GM12878 (cell line): ENCODE measurements around the gene UNK. TPM values are rescaled to one million over a fixed set of nuclear protein-coding genes. Genes with fewer than 3 reads are reported as not detected.

Experiments used
- ATAC-seq: fragments of 200-7000 bp; cut with Tn5 transposase; 3 replicates; pipeline ENCODE4 v1.9.1; 2020; ENCODE audit warnings: mild to moderate bottlenecking, moderate library complexity
- BruUV-seq: library from RNA; stranded (reverse); fragments of 400-500 nt; replicated peaks from 2 replicates; lab custom pipeline; 2021; lab: Mats Ljungman, UMichigan
- CTCF ChIA-PET: fragments of 300-600 bp; sonication (Branson Sonifier 250); formaldehyde crosslinking; extraction: SDS; loops from one replicate; lab custom pipeline; 2021; ENCODE audit warnings: inconsistent platforms; lab: Yijun Ruan, JAX
- POLR2A ChIA-PET: fragments of 350-600 bp; formaldehyde crosslinking; extraction: SDS; loops from one replicate; lab custom pipeline; 2021; ENCODE audit warnings: inconsistent platforms; lab: Charles Lee
- RAD21 ChIA-PET: fragments of 300-600 bp; sonication (Branson Sonifier 250); formaldehyde crosslinking; loops from one replicate; lab custom pipeline; 2023; ENCODE audit warnings: antibody characterized with exemption; ENCODE audit not compliant: unreplicated experiment; lab: Charles Lee
- SMC1A ChIA-PET: fragments of 300-600 bp; sonication (Branson Sonifier 250); formaldehyde crosslinking; loops from one replicate; lab custom pipeline; 2023; ENCODE audit not compliant: unreplicated experiment, uncharacterized antibody; lab: Charles Lee
- DNase-seq: peaks from one replicate; pipeline ENCODE4 v3.0.0-alpha.2; 2011; ENCODE audit warnings: low read depth, low spot score
- FAIRE-seq: peaks from 3 replicates; lab custom pipeline; 2011; peaks lifted over from hg19 to GRCh38; lab: Jason Lieb, UNC
- H2AFZ ChIP-seq: 2 replicates; pipeline ENCODE4 v1.6.0; 2011; ENCODE audit warnings: low read depth, low read length, control low read depth; ENCODE audit not compliant: control insufficient read depth
- H3K27ac ChIP-seq: 2 replicates; pipeline ENCODE4 v1.5.1; 2011; ENCODE audit warnings: control low read depth; ENCODE audit not compliant: control insufficient read depth, insufficient read depth
- H3K27me3 ChIP-seq, 2 experiments: replicated peaks in 1 of 2; 2 replicates each; pipeline versions ENCODE4 v1.6.0 to v1.6.1; 2011; ENCODE audit warnings: low read length in 1 of 2; ENCODE audit not compliant: control insufficient read depth in 2 of 2, insufficient read depth in 2 of 2
- H3K36me3 ChIP-seq, 2 experiments: 2 replicates each; pipeline ENCODE4 v1.5.1; 2011; ENCODE audit warnings: low read length in 1 of 2; ENCODE audit not compliant: control insufficient read depth in 2 of 2, insufficient read depth in 2 of 2
- H3K4me1 ChIP-seq: 2 replicates; pipeline ENCODE4 v1.6.1; 2011; ENCODE audit warnings: mild to moderate bottlenecking, low read length, moderate library complexity, mixed read lengths; ENCODE audit not compliant: control insufficient read depth, insufficient read depth
- H3K4me2 ChIP-seq: 2 replicates; pipeline ENCODE4 v1.6.0; 2011; ENCODE audit warnings: control low read depth; ENCODE audit not compliant: control insufficient read depth, insufficient read depth
- H3K4me3 ChIP-seq: fragments of 200-600 bp; sonication (generic); 2 replicates; pipeline ENCODE4 v1.5.1; 2016
- H3K79me2 ChIP-seq: 2 replicates; pipeline ENCODE4 v1.6.0; 2011; ENCODE audit warnings: low read length; ENCODE audit not compliant: control insufficient read depth, insufficient read depth
- H3K9ac ChIP-seq: 2 replicates; pipeline ENCODE4 v1.8.0; 2011; ENCODE audit warnings: low read length, control low read depth, mixed read lengths; ENCODE audit not compliant: control insufficient read depth, insufficient read depth
- H3K9me3 ChIP-seq: replicated peaks from 3 replicates; pipeline ENCODE4 v1.5.1; 2011; ENCODE audit warnings: mild to moderate bottlenecking, low read length; ENCODE audit not compliant: control insufficient read depth, insufficient read depth
- H4K20me1 ChIP-seq: 2 replicates; pipeline ENCODE4 v1.6.0; 2011; ENCODE audit not compliant: control insufficient read depth, insufficient read depth
- ATF7 ChIP-seq: fragments of 450-650 bp; IDR thresholded peaks from 2 replicates; pipeline ENCODE4 v1.6.1; 2016; ENCODE audit warnings: low read depth, mild to moderate bottlenecking
- BMI1 ChIP-seq: fragments of 450-650 bp; IDR thresholded peaks from 2 replicates; pipeline ENCODE4 v1.6.1; 2016; ENCODE audit warnings: mild to moderate bottlenecking, moderate library complexity, borderline replicate concordance
- EP300 ChIP-seq, 2 experiments: fragments of 150-350 bp in 1 of 2; IDR thresholded peaks; 2 replicates each; pipeline ENCODE4 v1.6.1; 2011 to 2012; ENCODE audit warnings: low read depth in 2 of 2, low read length in 2 of 2, borderline replicate concordance in 1 of 2, improper control_type of control experiment in 1 of 2, inconsistent platforms in 1 of 2; ENCODE audit not compliant: control insufficient read depth in 1 of 2
- ETV6 ChIP-seq, 2 experiments: fragments of 450-650 bp in 1 of 2; IDR thresholded peaks in 1 of 2; conservative IDR thresholded peaks in 1 of 2; 2 replicates each; pipeline ENCODE4 v1.6.1; 2014; ENCODE audit warnings: antibody characterized with exemption in 1 of 2, borderline replicate concordance in 1 of 2, low read depth in 1 of 2, mild to moderate bottlenecking in 1 of 2, moderate library complexity in 1 of 2
- FOXK2 ChIP-seq: fragments of 450-650 bp; IDR thresholded peaks from 2 replicates; pipeline ENCODE4 v1.6.1; 2017; ENCODE audit warnings: mild to moderate bottlenecking, moderate library complexity
- IKZF1 ChIP-seq: fragments of 450-650 bp; conservative IDR thresholded peaks from 2 replicates; pipeline ENCODE4 v1.6.1; 2017; ENCODE audit warnings: antibody characterized with exemption, mild to moderate bottlenecking
- JUND ChIP-seq: IDR thresholded peaks from 2 replicates; pipeline ENCODE4 v1.6.1; 2012; ENCODE audit warnings: low read depth, mild to moderate bottlenecking, low read length, improper control_type of control experiment, moderate library complexity
- MEF2B ChIP-seq: fragments of 450-650 bp; IDR thresholded peaks from 2 replicates; pipeline ENCODE4 v1.6.1; 2018; ENCODE audit warnings: mild to moderate bottlenecking, moderate library complexity; ENCODE audit not compliant: partially characterized antibody, poor library complexity, severe bottlenecking
- MLLT1 ChIP-seq: fragments of 450-650 bp; IDR thresholded peaks from 2 replicates; pipeline ENCODE4 v1.6.1; 2016; ENCODE audit warnings: mild to moderate bottlenecking
- NFYB ChIP-seq: IDR thresholded peaks from 2 replicates; pipeline ENCODE4 v1.6.1; 2011; ENCODE audit warnings: low read depth, mild to moderate bottlenecking, low read length, improper control_type of control experiment, moderate library complexity; ENCODE audit not compliant: insufficient read depth
- NR2C1 ChIP-seq: fragments of 450-650 bp; IDR thresholded peaks from 2 replicates; pipeline ENCODE4 v1.6.1; 2017; ENCODE audit warnings: antibody characterized with exemption, mild to moderate bottlenecking, moderate library complexity
- SRF ChIP-seq, 2 experiments: IDR thresholded peaks; 2 replicates each; pipeline ENCODE4 v1.6.1; 2011; ENCODE audit warnings: low read depth in 2 of 2, low read length in 2 of 2, mild to moderate bottlenecking in 1 of 2, moderate library complexity in 1 of 2
- SUZ12 ChIP-seq: fragments of 200-600 bp; sonication (generic); IDR thresholded peaks from one replicate; pipeline ENCODE4 v1.6.1; 2018; ENCODE audit warnings: antibody characterized with exemption, mild to moderate bottlenecking; ENCODE audit not compliant: unreplicated experiment
- ZNF24 ChIP-seq: fragments of 450-650 bp; IDR thresholded peaks from 2 replicates; pipeline ENCODE4 v1.6.1; 2017; ENCODE audit warnings: antibody characterized with exemption, mild to moderate bottlenecking
- WGBS: methylation state at CpG from one replicate; pipeline ENCODE4 v1.1.6; 2016; ENCODE audit warnings: low lambda C conversion rate; ENCODE audit not compliant: insufficient replicate concordance, insufficient coverage; ENCODE audit errors: missing lambda C conversion rate; 5-methylcytosine and 5-hydroxymethylcytosine counted together
- in situ Hi-C: fragments of 300-500 bp; cut with MboI; formaldehyde crosslinking; loops from 9 replicates; pipeline ENCODE4 v1.14.3; 2018; ENCODE audit warnings: mixed read lengths
- intact Hi-C: fragments of 100-400 bp; cut with micrococcal nuclease; formaldehyde crosslinking; loops from one replicate; pipeline ENCODE4 v1.14.2; 2022; ENCODE audit not compliant: unreplicated experiment
- polyA plus RNA-seq, 11 experiments: library from polyadenylated mRNA; depleted of rRNA in 4 of 11; unstranded in 6 of 11; stranded (reverse) in 5 of 11; fragments of >200 nt; fragmentation: Nextera tagmentation in 4 of 11; fragmentation: Illumina TruSeq in 1 of 11; extraction: Ambion mirVana in 4 of 11; extraction: Trizol in 1 of 11; gene quantifications; 1 replicate in 1 of 11; 2 replicates in 10 of 11; pipeline versions ENCODE4 v1.2.1 to v1.2.3, GENCODE V29; 2011 to 2016; ENCODE audit warnings: inconsistent platforms in 2 of 11, missing spikeins in 2 of 11, low read depth in 1 of 11
- total RNA-seq, 4 experiments: library from RNA; depleted of rRNA in 3 of 4; stranded (reverse); fragments of >200 nt in 3 of 4; fragmentation: Illumina TruSeq in 1 of 4; extraction: Trizol in 1 of 4; gene quantifications; 2 replicates each; pipeline versions ENCODE4 v1.2.1 to v1.2.3, GENCODE V29; 2013 to 2021
- TF ChIP-seq, protein P1 (sequence below): fragments of 150-350 bp; IDR thresholded peaks from 2 replicates; pipeline ENCODE4 v1.6.1; 2014; ENCODE audit warnings: mild to moderate bottlenecking, low read depth, low read length
- TF ChIP-seq, protein P2 (sequence below): fragments of 450-650 bp; IDR thresholded peaks from 2 replicates; pipeline ENCODE4 v1.6.1; 2017; ENCODE audit warnings: mild to moderate bottlenecking, moderate library complexity

Gene UNK
- total and polyA plus RNA-seq, 10 of the 15 experiments (the other 5 are each of a cell fraction or from before 2014, with no cell fraction given) = 8.9 to 34.5 (median 27.3) TPM

DNA sequence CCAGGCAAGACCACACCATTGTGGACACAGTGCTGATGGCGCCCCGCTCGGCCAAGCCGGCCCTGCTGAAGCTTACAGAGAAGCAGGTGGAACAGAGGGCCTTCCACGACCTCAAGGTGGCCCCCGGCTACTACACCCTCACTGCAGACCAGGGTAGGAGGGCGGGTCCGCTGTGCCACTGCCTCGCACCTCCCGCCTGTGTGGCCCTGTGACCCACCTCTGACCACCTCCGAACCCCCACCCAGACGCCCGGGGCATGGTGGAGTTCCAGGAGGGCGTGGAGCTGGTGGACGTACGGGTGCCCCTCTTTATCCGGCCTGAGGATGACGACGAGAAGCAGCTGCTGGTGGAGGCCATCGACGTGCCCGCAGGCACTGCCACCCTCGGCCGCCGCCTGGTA lies 42.3 kb upstream of the UNK start:
- POLR2A ChIA-PET = no interaction called here
- DNase-seq (no peak), ATAC-seq (no peak), FAIRE-seq (no peak)
- H3K36me3 ChIP-seq = no peaks in the 10 kb centered on the region
- H3K27ac ChIP-seq = no peak overlapping the region
- H2AFZ ChIP-seq = no peak overlapping the region
- H3K4me2 ChIP-seq = no peak overlapping the region
- no peaks in the 10 kb centered on the region for H3K27me3 ChIP-seq
- intact Hi-C loops = no loop called here
- no peaks in the 10 kb centered on the region for H3K9me3 ChIP-seq
- in situ Hi-C loops = loop anchor here (5.0 to 10.0 kb wide), 2 partner anchors 108 to 315 kb away; partner anchors contain the start of gene SMIM5
- CTCF ChIA-PET = interaction anchor here (9.8 kb wide), 1 partner anchor 109 kb away, joined by 336 read pairs; the partner anchor contains the start of gene SMIM5
- RAD21 ChIA-PET = interaction anchor here (0.6 kb wide), 1 partner anchor 133 kb away, joined by 4 read pairs; no protein-coding TSS in a partner anchor
- no peak for TF ChIP-seq SUZ12
- no peak for TF ChIP-seq FOXK2
- no peak for TF ChIP-seq NFYB
- TF ChIP-seq MLLT1 = no peak
- TF ChIP-seq JUND = no peak
- no peak for TF ChIP-seq ATF7
- no peak for TF ChIP-seq NR2C1
- no peak for TF ChIP-seq ETV6 (conservative IDR thresholded peaks at IDR 0.05 in 1 of 2, IDR thresholded peaks at IDR 0.05 in 1 of 2; ENCODE audit: borderline replicate concordance in 1 of 2, low read depth in 1 of 2)
- TF ChIP-seq EP300 (IDR thresholded peaks at IDR 0.05; ENCODE audit: borderline replicate concordance in 1 of 2, control insufficient read depth in 1 of 2, low read depth in 2 of 2, low read length in 2 of 2) = no peak
- TF ChIP-seq ZNF24 = no peak
- TF ChIP-seq, protein P1, sequence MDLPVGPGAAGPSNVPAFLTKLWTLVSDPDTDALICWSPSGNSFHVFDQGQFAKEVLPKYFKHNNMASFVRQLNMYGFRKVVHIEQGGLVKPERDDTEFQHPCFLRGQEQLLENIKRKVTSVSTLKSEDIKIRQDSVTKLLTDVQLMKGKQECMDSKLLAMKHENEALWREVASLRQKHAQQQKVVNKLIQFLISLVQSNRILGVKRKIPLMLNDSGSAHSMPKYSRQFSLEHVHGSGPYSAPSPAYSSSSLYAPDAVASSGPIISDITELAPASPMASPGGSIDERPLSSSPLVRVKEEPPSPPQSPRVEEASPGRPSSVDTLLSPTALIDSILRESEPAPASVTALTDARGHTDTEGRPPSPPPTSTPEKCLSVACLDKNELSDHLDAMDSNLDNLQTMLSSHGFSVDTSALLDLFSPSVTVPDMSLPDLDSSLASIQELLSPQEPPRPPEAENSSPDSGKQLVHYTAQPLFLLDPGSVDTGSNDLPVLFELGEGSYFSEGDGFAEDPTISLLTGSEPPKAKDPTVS = no peak
- TF ChIP-seq BMI1 = no peak
- no peak for TF ChIP-seq SRF (IDR thresholded peaks at IDR 0.05; ENCODE audit: low read depth in 2 of 2, low read length in 2 of 2)
- no peak for TF ChIP-seq IKZF1
- TF ChIP-seq, protein P2, sequence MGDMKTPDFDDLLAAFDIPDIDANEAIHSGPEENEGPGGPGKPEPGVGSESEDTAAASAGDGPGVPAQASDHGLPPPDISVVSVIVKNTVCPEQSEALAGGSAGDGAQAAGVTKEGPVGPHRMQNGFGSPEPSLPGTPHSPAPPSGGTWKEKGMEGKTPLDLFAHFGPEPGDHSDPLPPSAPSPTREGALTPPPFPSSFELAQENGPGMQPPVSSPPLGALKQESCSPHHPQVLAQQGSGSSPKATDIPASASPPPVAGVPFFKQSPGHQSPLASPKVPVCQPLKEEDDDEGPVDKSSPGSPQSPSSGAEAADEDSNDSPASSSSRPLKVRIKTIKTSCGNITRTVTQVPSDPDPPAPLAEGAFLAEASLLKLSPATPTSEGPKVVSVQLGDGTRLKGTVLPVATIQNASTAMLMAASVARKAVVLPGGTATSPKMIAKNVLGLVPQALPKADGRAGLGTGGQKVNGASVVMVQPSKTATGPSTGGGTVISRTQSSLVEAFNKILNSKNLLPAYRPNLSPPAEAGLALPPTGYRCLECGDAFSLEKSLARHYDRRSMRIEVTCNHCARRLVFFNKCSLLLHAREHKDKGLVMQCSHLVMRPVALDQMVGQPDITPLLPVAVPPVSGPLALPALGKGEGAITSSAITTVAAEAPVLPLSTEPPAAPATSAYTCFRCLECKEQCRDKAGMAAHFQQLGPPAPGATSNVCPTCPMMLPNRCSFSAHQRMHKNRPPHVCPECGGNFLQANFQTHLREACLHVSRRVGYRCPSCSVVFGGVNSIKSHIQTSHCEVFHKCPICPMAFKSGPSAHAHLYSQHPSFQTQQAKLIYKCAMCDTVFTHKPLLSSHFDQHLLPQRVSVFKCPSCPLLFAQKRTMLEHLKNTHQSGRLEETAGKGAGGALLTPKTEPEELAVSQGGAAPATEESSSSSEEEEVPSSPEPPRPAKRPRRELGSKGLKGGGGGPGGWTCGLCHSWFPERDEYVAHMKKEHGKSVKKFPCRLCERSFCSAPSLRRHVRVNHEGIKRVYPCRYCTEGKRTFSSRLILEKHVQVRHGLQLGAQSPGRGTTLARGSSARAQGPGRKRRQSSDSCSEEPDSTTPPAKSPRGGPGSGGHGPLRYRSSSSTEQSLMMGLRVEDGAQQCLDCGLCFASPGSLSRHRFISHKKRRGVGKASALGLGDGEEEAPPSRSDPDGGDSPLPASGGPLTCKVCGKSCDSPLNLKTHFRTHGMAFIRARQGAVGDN = no peak
- TF ChIP-seq MEF2B = no peak
- WGBS = 53% methylated on average over 25 of the region's 25 CpGs
- no peak overlapping the region for H3K9ac ChIP-seq
- H3K4me1 ChIP-seq = peaks cover 4% of the 10 kb centered on the region
- BruUV-seq = no TSS peak
- H3K79me2 ChIP-seq = no peaks in the 10 kb centered on the region
- no peaks in the 10 kb centered on the region for H4K20me1 ChIP-seq
- SMC1A ChIA-PET = no interaction called here
- H3K4me3 ChIP-seq = no peak overlapping the region
